IMR-90 (cell line): ENCODE results near the gene UPP2. TPM values are rescaled to one million over a fixed set of nuclear protein-coding genes. Genes with fewer than 3 reads are reported as not detected.

Source experiments
- ATAC-seq: fragments of 200-7000 bp; cut with Tn5 transposase; 2 replicates; pipeline ENCODE4 v1.9.1; 2020; ENCODE audit warnings: low read depth, mild to moderate bottlenecking, moderate library complexity
- BruUV-seq: library from RNA; stranded (reverse); fragments of 400-500 nt; replicated peaks from 2 replicates; lab custom pipeline; 2021; lab: Mats Ljungman, UMichigan
- CTCF ChIA-PET: fragments of 300-600 bp; formaldehyde crosslinking; extraction: SDS; loops from one replicate; lab custom pipeline; 2021; ENCODE audit warnings: antibody characterized with exemption; lab: Yijun Ruan, JAX
- POLR2A ChIA-PET: fragments of 300-600 bp; sonication (Branson Sonifier 250); formaldehyde crosslinking; loops from one replicate; lab custom pipeline; 2022; ENCODE audit warnings: antibody characterized with exemption; ENCODE audit not compliant: unreplicated experiment; lab: Charles Lee
- DNase-seq: peaks from one replicate; pipeline ENCODE4 v3.0.0; 2013
- H2AFZ ChIP-seq: replicated peaks from 2 replicates; pipeline ENCODE3; 2013; ENCODE audit warnings: low read length, mild to moderate bottlenecking; ENCODE audit not compliant: poor library complexity
- H2AK5ac ChIP-seq: 2 replicates; pipeline ENCODE4 v1.6.1; 2013; ENCODE audit warnings: low read depth, low read length, inconsistent platforms
- H2AK9ac ChIP-seq: replicated peaks from 2 replicates; pipeline ENCODE3; 2013; ENCODE audit warnings: mild to moderate bottlenecking, low read depth, low read length, moderate library complexity; ENCODE audit not compliant: poor library complexity
- H2BK120ac ChIP-seq: 2 replicates; pipeline ENCODE4 v1.6.1; 2013; ENCODE audit warnings: low read depth, low read length, inconsistent platforms
- H2BK15ac ChIP-seq: 3 replicates; pipeline ENCODE4 v1.6.1; 2013; ENCODE audit warnings: low read depth, low read length, inconsistent platforms
- H2BK20ac ChIP-seq: 2 replicates; pipeline ENCODE4 v1.6.1; 2013; ENCODE audit warnings: low read depth, mild to moderate bottlenecking, inconsistent platforms, low read length, moderate library complexity
- H2BK5ac ChIP-seq: 2 replicates; pipeline ENCODE4 v1.6.1; 2013; ENCODE audit warnings: mild to moderate bottlenecking, low read depth, low read length, inconsistent platforms; ENCODE audit not compliant: poor library complexity, severe bottlenecking
- H3K14ac ChIP-seq: replicated peaks from 2 replicates; pipeline ENCODE4 v1.6.1; 2013; ENCODE audit warnings: low read depth, low read length, inconsistent platforms
- H3K18ac ChIP-seq: 2 replicates; pipeline ENCODE4 v1.6.1; 2013; ENCODE audit warnings: low read depth, low read length, control low read depth
- H3K23ac ChIP-seq: 2 replicates; pipeline ENCODE4 v1.6.1; 2013; ENCODE audit warnings: low read depth, low read length, inconsistent platforms
- H3K27ac ChIP-seq: 2 replicates; pipeline ENCODE4 v1.5.1; 2013; ENCODE audit warnings: mild to moderate bottlenecking, control low read depth, low read length; ENCODE audit not compliant: insufficient read depth
- H3K27me3 ChIP-seq: 2 replicates; pipeline ENCODE4 v1.6.1; 2013; ENCODE audit warnings: low read length; ENCODE audit not compliant: control insufficient read depth, insufficient read depth
- H3K36me3 ChIP-seq: 2 replicates; pipeline ENCODE4 v1.6.1; 2013; ENCODE audit warnings: low read length, mixed read lengths; ENCODE audit not compliant: control insufficient read depth, insufficient read depth
- H3K4ac ChIP-seq: 2 replicates; pipeline ENCODE4 v1.6.1; 2013; ENCODE audit warnings: low read depth, low read length, inconsistent platforms
- H3K4me1 ChIP-seq: 2 replicates; pipeline ENCODE4 v1.6.1; 2013; ENCODE audit warnings: low read length, mixed read lengths; ENCODE audit not compliant: control insufficient read depth, insufficient read depth
- H3K4me2 ChIP-seq: 2 replicates; pipeline ENCODE4 v1.6.1; 2013; ENCODE audit warnings: low read depth, mild to moderate bottlenecking, control low read depth, low read length, moderate library complexity
- H3K4me3 ChIP-seq: 2 replicates; pipeline ENCODE4 v1.5.1; 2013; ENCODE audit warnings: low read depth, mild to moderate bottlenecking, control low read depth, low read length, moderate library complexity; ENCODE audit not compliant: insufficient read depth
- H3K56ac ChIP-seq: 2 replicates; pipeline ENCODE4 v1.6.1; 2013; ENCODE audit warnings: low read length, inconsistent platforms; ENCODE audit not compliant: insufficient read depth; ENCODE audit errors: extremely low read depth
- H3K79me1 ChIP-seq, 2 experiments: 2 replicates each; pipeline ENCODE4 v1.6.1; 2013; ENCODE audit warnings: low read length in 2 of 2, inconsistent platforms in 1 of 2, low read depth in 1 of 2
- H3K9ac ChIP-seq: 2 replicates; pipeline ENCODE4 v1.6.1; 2013; ENCODE audit warnings: low read depth, low read length, control low read depth
- H3K9me1 ChIP-seq: 2 replicates; pipeline ENCODE4 v1.6.1; 2013; ENCODE audit warnings: low read length, inconsistent platforms; ENCODE audit not compliant: insufficient read depth
- H3K9me3 ChIP-seq: 2 replicates; pipeline ENCODE4 v1.6.1; 2013; ENCODE audit warnings: low read length; ENCODE audit not compliant: control insufficient read depth, insufficient read depth
- H4K20me1 ChIP-seq: 2 replicates; pipeline ENCODE4 v1.6.1; 2013; ENCODE audit warnings: low read length, inconsistent platforms; ENCODE audit not compliant: insufficient read depth
- H4K5ac ChIP-seq: 2 replicates; pipeline ENCODE4 v1.6.1; 2013; ENCODE audit warnings: mild to moderate bottlenecking, low read depth, low read length, control low read depth
- H4K8ac ChIP-seq, 2 experiments: 2 replicates each; pipeline ENCODE4 v1.6.1; 2013; ENCODE audit warnings: low read depth in 2 of 2, low read length in 2 of 2, control low read depth in 1 of 2, inconsistent platforms in 1 of 2
- H4K91ac ChIP-seq: 2 replicates; pipeline ENCODE4 v1.6.1; 2013; ENCODE audit warnings: low read depth, low read length, inconsistent platforms; ENCODE audit not compliant: insufficient read depth
- BHLHE40 ChIP-seq: fragments of 150-350 bp; IDR thresholded peaks from 2 replicates; pipeline ENCODE4 v1.6.1; 2016; ENCODE audit warnings: mild to moderate bottlenecking, low read depth, low read length
- CEBPB ChIP-seq: IDR thresholded peaks from 2 replicates; pipeline ENCODE4 v1.6.1; 2012; ENCODE audit warnings: low read depth, low read length, improper control_type of control experiment
- CHD1 ChIP-seq: IDR thresholded peaks from 2 replicates; pipeline ENCODE4 v1.6.1; 2012; ENCODE audit warnings: low read depth, low read length, improper control_type of control experiment
- CTCF ChIP-seq: conservative IDR thresholded peaks from 2 replicates; pipeline ENCODE4 v1.5.1; 2012; ENCODE audit warnings: mild to moderate bottlenecking, low read depth, low read length, improper control_type of control experiment
- ELK1 ChIP-seq: fragments of 150-350 bp; IDR thresholded peaks from 2 replicates; pipeline ENCODE4 v1.6.1; 2016; ENCODE audit warnings: low read depth, mild to moderate bottlenecking, low read length, moderate library complexity, borderline replicate concordance
- FOS ChIP-seq: fragments of 150-350 bp; IDR thresholded peaks from 2 replicates; pipeline ENCODE4 v1.6.1; 2016; ENCODE audit warnings: low read depth, low read length
- MAFK ChIP-seq: IDR thresholded peaks from 2 replicates; pipeline ENCODE4 v1.6.1; 2012; ENCODE audit warnings: low read depth, low read length, improper control_type of control experiment
- MAZ ChIP-seq: IDR thresholded peaks from 2 replicates; pipeline ENCODE4 v1.6.1; 2012; ENCODE audit warnings: low read depth, mild to moderate bottlenecking, low read length, improper control_type of control experiment, moderate library complexity, borderline replicate concordance
- MXI1 ChIP-seq: IDR thresholded peaks from 2 replicates; pipeline ENCODE4 v1.6.1; 2012; ENCODE audit warnings: low read depth, mild to moderate bottlenecking, low read length, moderate library complexity, borderline replicate concordance
- NFE2L2 ChIP-seq: fragments of 150-350 bp; IDR thresholded peaks from 2 replicates; pipeline ENCODE4 v1.6.1; 2016; ENCODE audit warnings: low read depth, mild to moderate bottlenecking, low read length
- POLR2A ChIP-seq: IDR thresholded peaks from 2 replicates; pipeline ENCODE4 v1.6.1; 2012; ENCODE audit warnings: mild to moderate bottlenecking, low read depth, low read length
- RAD21 ChIP-seq: IDR thresholded peaks from 2 replicates; pipeline ENCODE4 v1.6.1; 2012; ENCODE audit warnings: low read length, improper control_type of control experiment
- RCOR1 ChIP-seq: IDR thresholded peaks from 2 replicates; pipeline ENCODE4 v1.6.1; 2012; ENCODE audit warnings: mild to moderate bottlenecking, low read length, improper control_type of control experiment; ENCODE audit not compliant: insufficient replicate concordance
- RFX5 ChIP-seq: IDR thresholded peaks from 2 replicates; pipeline ENCODE4 v1.8.0; 2012; ENCODE audit warnings: low read depth, mild to moderate bottlenecking, low read length, moderate library complexity
- SMC3 ChIP-seq: fragments of 150-350 bp; IDR thresholded peaks from 2 replicates; pipeline ENCODE4 v1.6.1; 2016; ENCODE audit warnings: low read depth, mild to moderate bottlenecking, antibody characterized with exemption, low read length, moderate library complexity
- USF2 ChIP-seq: fragments of 150-350 bp; IDR thresholded peaks from 2 replicates; pipeline ENCODE4 v1.6.1; 2017; ENCODE audit warnings: mild to moderate bottlenecking, antibody characterized with exemption, low read length, low read depth
- WGBS, 2 experiments: methylation state at CpG; one replicate each; pipeline versions ENCODE4 v1.1.5 to v1.1.7; 2013; ENCODE audit warnings: missing lambda C conversion rate in 2 of 2; ENCODE audit not compliant: insufficient read length in 1 of 2; ENCODE audit errors: extremely low coverage in 2 of 2; 5-methylcytosine and 5-hydroxymethylcytosine counted together
- dilution Hi-C: fragments of 300-500 bp; cut with HindIII; formaldehyde crosslinking; loops from one replicate; pipeline ENCODE4 v1.14.3; 2018; ENCODE audit warnings: low sequenced_read_pairs; ENCODE audit not compliant: unreplicated experiment
- in situ Hi-C: fragments of 300-500 bp; cut with MboI; formaldehyde crosslinking; loops from 3 replicates; pipeline ENCODE4 v1.14.3; 2019; ENCODE audit warnings: low sequenced_read_pairs, inconsistent platforms, mixed read lengths
- intact Hi-C: fragments of 100-400 bp; cut with micrococcal nuclease; formaldehyde crosslinking; loops from 2 replicates; pipeline ENCODE4 v1.10.0; 2022
- polyA plus RNA-seq, 3 experiments: library from polyadenylated mRNA; depleted of rRNA; stranded (reverse); fragments of >200 nt; gene quantifications; 2 replicates each; pipeline ENCODE4 v1.2.3, GENCODE V29; 2012; ENCODE audit warnings: low replicate concordance in 1 of 3
- total RNA-seq: library from RNA; depleted of rRNA; stranded (reverse); fragments of >200 nt; gene quantifications from 2 replicates; pipeline ENCODE4 v1.2.3, GENCODE V29; 2012

Gene UPP2
- total and polyA plus RNA-seq, 2 of the 4 experiments (the other 2 are of a cell fraction): not detected

- Histone ChIP-seq H3K9ac (no peak overlapping the region), H3K4me1 (no peaks in the 10 kb centered on the region), H3K4me2 (no peak overlapping the region), H3K4me3 (no peak overlapping the region), H3K56ac (no peak overlapping the region), H3K36me3 (no peaks in the 10 kb centered on the region), H3K4ac (no peak overlapping the region), H2AK5ac (no peak overlapping the region), H3K9me3 (no peaks in the 10 kb centered on the region), H4K8ac (no peak overlapping the region), H3K18ac (no peak overlapping the region), H2BK120ac (no peak overlapping the region), H3K14ac (no peak overlapping the region), H4K91ac (no peak overlapping the region), H3K27ac (no peak overlapping the region), H4K5ac (no peak overlapping the region), H3K27me3 (no peaks in the 10 kb centered on the region), H3K79me1 (no peaks in the 10 kb centered on the region), H2BK15ac (no peak overlapping the region), H2BK5ac (no peak overlapping the region), H2BK20ac (no peak overlapping the region), H4K20me1 (no peaks in the 10 kb centered on the region), H2AFZ (no peak overlapping the region), H2AK9ac (no peak overlapping the region), H3K23ac (no peak overlapping the region), H3K9me1 (no peaks in the 10 kb centered on the region)
- ChIA-PET CTCF (no interaction called here), POLR2A (no interaction called here)
- no CpG with 5 or more reads among the region's 5 CpGs for WGBS, 2 experiments
- TF ChIP-seq RAD21 (no peak), CEBPB (no peak), RCOR1 (no peak), NFE2L2 (no peak), POLR2A (no peak), USF2 (no peak), MXI1 (no peak), CHD1 (no peak), SMC3 (no peak), MAZ (no peak), BHLHE40 (no peak), CTCF (no peak), FOS (no peak), MAFK (no peak), ELK1 (no peak), RFX5 (no peak)
- intact Hi-C loops: no loop called here
- ATAC-seq: no peak
- dilution Hi-C loops: no loop called here
- no peak for DNase-seq
- BruUV-seq: no TSS peak
- in situ Hi-C loops: no loop called here
Observed at GRCh38 chr2:158104903-158105302, 3.2 kb downstream of the UPP2 start.
